ENCODE results near the gene CCDC89.
A peak's percentile ranks its signal among the peaks of the same experiment; 100 is the strongest.
"Not testable (repeated sequence)": the region's sequence is repeated elsewhere in the genome, so short reads cannot be mapped to it uniquely, and the experiment has no call there.

CCDC89 gene

DNA sequence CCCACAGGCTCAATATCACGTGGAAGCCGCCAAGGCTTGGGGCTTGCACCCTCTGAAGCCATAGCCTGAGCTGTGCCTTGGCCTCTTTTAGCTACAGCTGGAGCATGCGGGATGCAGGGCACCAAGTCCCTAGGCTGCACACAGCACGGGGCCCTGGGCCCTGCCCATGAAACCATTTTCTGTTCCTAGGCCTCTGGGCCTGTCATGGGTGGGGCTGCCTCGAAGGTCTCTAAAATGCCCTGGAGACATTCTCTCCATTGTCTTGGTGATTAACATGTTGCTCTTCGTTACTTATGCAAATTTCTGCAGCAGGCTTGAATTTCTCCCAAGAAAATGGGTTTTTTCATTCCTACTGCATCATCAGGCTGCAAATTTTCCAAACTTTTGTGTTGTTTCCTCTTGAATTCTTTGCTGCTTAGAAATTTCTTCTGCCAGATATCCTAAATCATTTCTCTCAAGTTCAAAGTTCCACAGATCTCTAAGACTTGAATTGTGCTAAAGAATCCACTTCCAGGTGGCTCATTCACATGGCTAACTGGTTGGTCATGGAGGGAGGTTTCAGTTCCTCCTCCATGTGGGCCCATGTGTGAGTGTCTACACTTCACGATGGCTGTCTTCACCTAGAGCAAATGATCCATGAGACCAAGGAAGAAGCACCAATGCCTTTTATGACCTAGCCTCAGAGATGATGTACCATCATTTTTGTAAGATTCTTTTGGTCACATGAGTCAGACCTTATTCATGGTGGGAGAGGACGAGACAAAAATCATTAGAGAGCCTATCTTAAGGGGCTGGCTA is 13.7 kb downstream of the CCDC89 start:
- no peak for TF ChIP-seq POLR2A (IDR thresholded peaks at IDR 0.05; ENCODE audit: low read length)
- TF ChIP-seq GATA1 (IDR thresholded peaks at IDR 0.05; ENCODE audit: low read depth, low read length), result no peak
- no peak for DNase-seq

DNA sequence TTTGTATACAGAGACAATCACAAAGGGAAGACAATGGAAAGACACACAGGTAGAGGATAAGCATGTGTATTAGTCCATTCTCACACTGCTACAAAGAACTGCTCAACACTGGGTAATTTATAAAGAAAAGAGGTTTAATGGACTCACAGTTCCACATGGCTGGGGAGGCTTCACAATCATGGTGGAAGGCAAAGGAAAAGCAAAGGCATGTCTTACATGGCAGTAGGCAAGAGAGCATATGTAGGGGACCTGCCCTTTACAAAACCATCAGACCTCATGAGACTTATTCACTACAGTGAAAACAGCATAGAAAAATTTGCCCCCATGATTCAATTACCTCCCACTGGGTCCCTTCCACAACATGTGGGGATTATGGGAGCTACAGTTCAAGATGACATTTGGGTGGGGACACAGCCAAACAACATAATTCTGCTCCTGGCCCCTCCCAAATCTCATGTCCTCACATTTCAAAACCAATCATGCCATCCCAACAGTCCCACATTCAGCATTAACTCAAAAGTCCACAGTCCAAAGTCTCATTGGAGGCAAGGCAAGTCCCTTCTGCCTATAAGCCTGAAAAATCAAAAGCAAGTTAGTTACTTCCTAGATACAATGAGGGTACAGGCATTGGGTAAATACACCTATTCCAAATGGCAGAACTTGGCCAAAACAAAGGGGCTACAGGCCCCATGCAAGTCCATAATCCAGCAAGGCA is 14.9 kb downstream of the CCDC89 start:
- DNase-seq, result not testable (repeated sequence)

DNA sequence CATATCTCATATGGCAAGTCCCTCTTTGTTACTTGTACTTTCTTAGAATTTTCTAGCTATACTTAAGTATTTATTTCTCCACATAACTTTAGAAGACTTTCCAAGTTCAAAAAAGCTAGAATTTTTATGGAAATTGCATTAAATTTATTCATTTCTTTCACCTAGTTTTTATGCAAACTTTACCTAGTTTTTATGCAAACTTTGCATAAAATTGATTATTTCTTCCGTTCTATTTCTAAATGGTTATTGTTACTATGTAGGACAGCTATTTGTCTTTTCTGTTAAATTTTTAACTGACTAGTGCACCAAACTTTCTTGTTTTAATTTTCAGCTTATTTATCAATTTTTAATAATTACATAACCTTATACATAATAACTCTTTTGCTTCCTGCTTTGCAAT is 17.8 kb downstream of the CCDC89 start:
- no peak for DNase-seq
- TF ChIP-seq POLR2A (IDR thresholded peaks at IDR 0.05; ENCODE audit: low read length) (no peak), GATA1 (IDR thresholded peaks at IDR 0.05; ENCODE audit: low read depth, low read length) (no peak)

GRCh38 chr11:85666687-85667086 is 19.3 kb downstream of the CCDC89 start:
- DNase-seq, result no peak
- TF ChIP-seq GATA1 (IDR thresholded peaks at IDR 0.05; ENCODE audit: low read depth, low read length) (no peak), POLR2A (IDR thresholded peaks at IDR 0.05; ENCODE audit: low read length) (no peak)

- TF ChIP-seq GATA1 (IDR thresholded peaks at IDR 0.05; ENCODE audit: low read depth, low read length) (no peak), POLR2A (IDR thresholded peaks at IDR 0.05; ENCODE audit: low read length) (no peak)
- DNase-seq, result no peak
These were observed 20.3 kb downstream of the CCDC89 start for GRCh38 chr11:85665733-85666132.

DNA sequence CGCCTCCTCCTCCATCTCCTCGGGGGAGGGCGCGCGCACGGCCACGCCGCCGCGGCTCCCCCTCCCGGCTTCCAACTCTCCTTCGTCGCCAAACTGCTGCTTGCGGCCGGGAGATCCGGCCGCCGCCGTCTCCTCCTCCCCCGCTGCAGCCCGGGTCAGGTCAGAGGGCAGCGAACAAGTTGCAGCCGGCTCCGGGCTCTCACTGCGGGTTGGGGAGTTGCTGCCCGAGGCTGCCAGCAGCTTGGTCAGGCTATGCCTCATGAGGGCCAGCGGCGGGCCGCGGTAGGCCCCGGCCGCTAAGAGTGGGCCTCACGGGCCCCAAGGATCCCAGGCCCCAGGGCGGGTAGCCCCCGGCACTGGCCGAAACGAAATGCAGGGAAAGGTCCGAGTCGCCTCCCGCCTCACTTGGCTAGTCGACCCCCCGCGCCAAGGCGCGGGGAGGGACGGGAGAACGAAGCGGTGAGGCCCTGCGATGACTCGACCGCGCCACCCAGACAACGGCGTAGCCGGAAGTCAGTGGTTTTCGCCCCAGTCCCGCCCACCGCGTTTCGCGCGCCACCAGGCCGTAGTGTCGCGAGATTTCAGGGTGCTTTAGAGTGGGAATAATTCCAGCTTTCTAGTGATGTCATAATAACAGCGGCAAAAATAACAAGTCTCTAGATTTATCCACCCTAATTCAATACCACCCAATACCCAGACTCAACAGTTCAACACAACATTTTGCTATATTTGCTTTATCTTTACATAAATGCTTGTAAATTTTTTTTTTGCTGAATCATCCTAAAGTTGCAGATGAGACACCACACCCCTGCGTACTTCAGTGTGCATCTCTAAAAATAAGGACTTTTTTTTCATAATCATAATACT is 21.1 kb downstream of the CCDC89 start, which contains the start of gene CREBZF:
Gene CREBZF (minus strand): TSS at position 515 of the 867 bp plus-strand sequence. CDS start 254 bp downstream, at position 261.
- TF ChIP-seq GATA1 (IDR thresholded peaks at IDR 0.05; ENCODE audit: low read depth, low read length) (no peak), POLR2A (IDR thresholded peaks at IDR 0.05; ENCODE audit: low read length) (peak; percentile 95)
- DNase-seq, result peak; percentile 96 to 98

GRCh38 chr11:85663753-85664614 is 22.0 kb downstream of the CCDC89 start:
- peak; percentile 91 to 93 for DNase-seq
- TF ChIP-seq GATA1 (IDR thresholded peaks at IDR 0.05; ENCODE audit: low read depth, low read length) (no peak), POLR2A (IDR thresholded peaks at IDR 0.05; ENCODE audit: low read length) (no peak)

- DNase-seq, result peak; percentile 44 to 55
- TF ChIP-seq POLR2A (IDR thresholded peaks at IDR 0.05; ENCODE audit: low read length) (no peak), GATA1 (IDR thresholded peaks at IDR 0.05; ENCODE audit: low read depth, low read length) (no peak)
These were observed 22.8 kb downstream of the CCDC89 start for GRCh38 chr11:85663080-85663752.

DNA sequence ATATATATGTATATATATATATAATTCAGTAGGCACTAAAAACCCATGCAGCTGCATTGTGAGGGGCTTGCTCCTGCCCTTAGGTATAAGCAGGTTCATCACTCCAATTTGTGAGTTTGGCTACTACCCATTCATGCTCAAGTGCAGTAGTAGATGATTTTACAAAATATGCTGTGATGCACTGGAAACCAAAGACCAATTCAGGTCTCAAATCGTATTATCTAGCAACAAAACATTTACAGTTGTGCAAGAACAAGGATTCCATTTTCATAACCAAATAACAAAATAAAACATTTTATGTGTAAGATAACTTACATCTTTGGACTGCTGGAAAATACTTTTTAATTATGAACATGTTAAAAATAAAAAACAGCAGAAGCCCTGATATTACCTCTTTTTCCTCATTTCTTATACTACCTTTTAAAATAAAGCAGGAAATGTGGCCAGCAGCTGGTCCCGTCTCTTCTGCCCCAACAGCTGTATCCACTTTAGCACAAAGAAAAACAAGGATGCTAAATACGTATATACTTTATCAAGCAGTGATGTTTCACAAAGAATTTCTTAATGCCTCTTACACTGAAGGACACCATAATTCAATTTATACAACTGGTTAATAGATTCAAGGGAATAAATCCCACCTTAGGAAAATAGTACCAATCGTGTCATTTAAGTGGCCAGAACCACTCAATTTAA is 23.9 kb downstream of the CCDC89 start:
- TF ChIP-seq GATA1 (IDR thresholded peaks at IDR 0.05; ENCODE audit: low read depth, low read length) (no peak), POLR2A (IDR thresholded peaks at IDR 0.05; ENCODE audit: low read length) (no peak)
- peak; percentile 52 to 59 for DNase-seq

DNA sequence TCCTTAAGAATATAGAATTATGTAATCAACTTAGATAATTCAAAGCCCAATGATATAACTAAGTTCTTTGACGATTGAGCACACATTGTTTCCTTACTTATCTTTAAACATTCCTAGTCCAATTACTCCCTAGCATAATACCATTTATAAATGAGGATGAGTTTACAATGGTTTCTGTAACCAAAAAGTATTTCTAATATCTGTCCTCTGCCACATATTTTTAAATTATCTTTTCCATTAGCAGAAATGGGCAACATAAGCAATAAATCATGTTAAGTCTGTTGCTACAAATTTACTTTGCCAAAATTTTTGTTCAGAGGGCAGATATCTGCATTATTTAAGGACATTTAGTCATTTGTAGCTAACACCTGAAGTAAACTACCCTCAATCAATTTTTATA is 27.8 kb downstream of the CCDC89 start:
- TF ChIP-seq POLR2A (IDR thresholded peaks at IDR 0.05; ENCODE audit: low read length), result no peak
- no peak for TF ChIP-seq GATA1 (IDR thresholded peaks at IDR 0.05; ENCODE audit: low read depth, low read length)

DNA sequence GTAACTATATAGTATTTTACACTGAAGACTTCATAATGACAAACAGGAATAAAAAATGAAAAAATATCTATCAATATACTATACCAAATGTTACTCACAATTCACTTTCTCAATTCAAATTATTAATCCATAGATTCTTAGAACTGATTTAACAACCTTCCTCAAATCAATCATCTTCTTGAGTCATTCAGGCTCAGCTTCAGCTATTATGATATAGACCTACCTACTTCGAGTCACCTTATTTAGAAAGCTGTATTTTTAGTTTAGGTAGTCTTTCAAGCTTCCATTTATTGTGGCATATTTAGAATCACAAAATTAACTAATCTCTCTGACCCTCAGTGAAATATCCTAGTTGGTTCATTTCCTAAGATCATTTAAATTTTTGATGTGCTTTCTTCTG is 29.2 kb downstream of the CCDC89 start:
- no peak for DNase-seq
- no peak for TF ChIP-seq GATA1 (IDR thresholded peaks at IDR 0.05; ENCODE audit: low read depth, low read length)
- TF ChIP-seq POLR2A (IDR thresholded peaks at IDR 0.05; ENCODE audit: low read length), result no peak

More for the DNA sequence above, 27.8 kb downstream of the CCDC89 start:
- no peak for DNase-seq

DNA sequence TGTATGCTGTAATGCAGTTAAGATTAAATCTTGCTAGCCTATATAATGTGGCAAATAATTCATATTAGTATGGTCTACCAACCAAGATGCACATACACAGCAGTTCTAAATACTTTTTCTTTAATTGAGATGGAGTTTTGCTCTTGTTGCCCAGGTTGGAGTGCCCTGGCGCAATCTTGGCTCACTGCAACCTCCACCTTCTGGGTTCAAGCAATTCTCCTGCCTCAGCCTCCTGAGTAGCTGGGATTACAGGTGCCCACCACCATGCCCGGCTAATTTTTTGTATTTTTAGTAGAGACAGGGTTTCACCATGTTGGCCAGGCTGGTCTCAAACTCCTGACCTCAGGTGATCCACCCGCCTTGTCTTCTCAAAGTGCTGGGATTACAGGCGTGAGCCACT is 31.7 kb downstream of the CCDC89 start:
- not testable (repeated sequence) for DNase-seq

Measured in erythroblast (primary cell).